HG02981 (cell line): ENCODE data around the gene CYB5R2.

Source experiments
- ATAC-seq: cut with Tn5 transposase; IDR thresholded peaks from one replicate; pipeline ENCODE4 v1.9.1; 2021; ENCODE audit warnings: mild to moderate bottlenecking, moderate library complexity; ENCODE audit not compliant: unreplicated experiment

The CYB5R2 gene

GRCh38 chr11:7638710-7639642 is 34.3 kb downstream of the CYB5R2 start:
- ATAC-seq: peak; percentile 55

GRCh38 chr11:7637447-7638157 is 35.7 kb downstream of the CYB5R2 start:
- no peak for ATAC-seq

GRCh38 chr11:7636350-7636749 is 37.0 kb downstream of the CYB5R2 start:
- no peak for ATAC-seq

GRCh38 chr11:7635708-7636107 is 37.6 kb downstream of the CYB5R2 start:
- no peak for ATAC-seq

- no peak for ATAC-seq
Observed at GRCh38 chr11:7635137-7635536, 38.2 kb downstream of the CYB5R2 start.

- no peak for ATAC-seq
Observed at GRCh38 chr11:7632211-7632610, 41.1 kb downstream of the CYB5R2 start.

- ATAC-seq: no peak
Observed at GRCh38 chr11:7630002-7630401, 43.3 kb downstream of the CYB5R2 start.

- ATAC-seq: no peak
Observed at GRCh38 chr11:7628660-7629059, 44.6 kb downstream of the CYB5R2 start.

- no peak for ATAC-seq
Observed at GRCh38 chr11:7622721-7623120, 50.6 kb downstream of the CYB5R2 start.

- no peak for ATAC-seq
Observed at GRCh38 chr11:7621554-7621953, 51.7 kb downstream of the CYB5R2 start.

- ATAC-seq: no peak
Observed at GRCh38 chr11:7621090-7621489, 52.2 kb downstream of the CYB5R2 start.

GRCh38 chr11:7619322-7619721 is 54.0 kb downstream of the CYB5R2 start:
- no peak for ATAC-seq

GRCh38 chr11:7617032-7617431 is 56.3 kb downstream of the CYB5R2 start:
- no peak for ATAC-seq
